ENCODE measurements around the gene TCERG1L.
"Not testable (repeated sequence)": the region's sequence is repeated elsewhere in the genome, so short reads cannot be mapped to it uniquely, and the experiment has no call there.

TCERG1L gene

DNA sequence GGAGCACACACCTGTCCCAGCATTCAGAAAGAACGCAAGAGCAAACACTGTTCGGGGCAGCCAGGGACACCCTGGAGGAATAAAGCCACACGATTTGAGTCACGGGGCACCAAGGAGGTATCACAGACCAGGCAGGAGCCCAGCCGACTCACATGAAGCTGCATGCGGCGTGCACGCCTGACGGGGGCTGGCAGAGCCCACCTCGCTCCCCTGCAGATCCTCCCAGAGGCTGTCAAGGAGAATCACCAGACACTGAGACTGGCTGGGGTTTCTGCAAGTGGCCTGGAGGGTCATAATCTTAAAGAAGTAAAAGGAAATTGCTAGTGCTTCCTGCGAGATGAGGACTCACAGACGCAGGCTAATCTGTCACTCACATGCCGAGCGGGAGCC, 61.6 kb downstream of the TCERG1L start:
- DNase-seq (ENCODE audit: low read depth, low spot score) = no peak

DNA sequence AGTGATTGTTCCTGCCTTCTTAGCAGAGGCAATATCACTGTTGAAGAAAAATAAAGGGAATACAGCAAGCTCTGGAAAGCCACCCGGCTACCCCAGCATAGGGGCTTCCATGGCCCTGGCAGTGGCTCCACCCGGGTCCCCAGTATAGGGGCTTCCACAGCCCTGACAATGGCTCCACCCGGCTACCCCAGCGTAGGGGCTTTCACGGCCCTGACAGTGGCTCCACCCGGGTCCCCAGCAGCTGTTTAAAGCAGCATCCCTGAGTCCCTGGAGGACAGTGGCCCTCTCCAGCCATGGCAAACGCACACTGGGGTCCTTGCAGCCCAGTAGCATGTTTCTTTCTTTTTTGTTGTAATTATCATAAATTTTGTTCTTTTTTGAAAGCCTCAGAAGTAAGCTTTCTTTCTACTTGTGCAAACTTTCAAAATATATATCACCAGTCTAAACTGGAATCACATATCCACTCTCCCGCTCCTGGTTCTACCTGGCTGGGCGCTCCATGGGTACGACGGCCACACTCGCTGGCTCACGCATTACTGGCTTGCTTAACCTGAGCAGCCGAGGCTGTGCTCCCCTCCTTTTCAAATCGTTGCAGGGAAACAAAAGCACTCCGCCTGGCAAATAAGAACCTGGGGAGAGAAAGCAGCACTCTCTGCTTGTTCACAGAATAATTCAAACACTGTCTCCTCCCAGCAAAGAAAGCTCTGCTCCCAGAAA, 62.1 kb downstream of the TCERG1L start:
- no peak for DNase-seq (ENCODE audit: low read depth, low spot score)

DNA sequence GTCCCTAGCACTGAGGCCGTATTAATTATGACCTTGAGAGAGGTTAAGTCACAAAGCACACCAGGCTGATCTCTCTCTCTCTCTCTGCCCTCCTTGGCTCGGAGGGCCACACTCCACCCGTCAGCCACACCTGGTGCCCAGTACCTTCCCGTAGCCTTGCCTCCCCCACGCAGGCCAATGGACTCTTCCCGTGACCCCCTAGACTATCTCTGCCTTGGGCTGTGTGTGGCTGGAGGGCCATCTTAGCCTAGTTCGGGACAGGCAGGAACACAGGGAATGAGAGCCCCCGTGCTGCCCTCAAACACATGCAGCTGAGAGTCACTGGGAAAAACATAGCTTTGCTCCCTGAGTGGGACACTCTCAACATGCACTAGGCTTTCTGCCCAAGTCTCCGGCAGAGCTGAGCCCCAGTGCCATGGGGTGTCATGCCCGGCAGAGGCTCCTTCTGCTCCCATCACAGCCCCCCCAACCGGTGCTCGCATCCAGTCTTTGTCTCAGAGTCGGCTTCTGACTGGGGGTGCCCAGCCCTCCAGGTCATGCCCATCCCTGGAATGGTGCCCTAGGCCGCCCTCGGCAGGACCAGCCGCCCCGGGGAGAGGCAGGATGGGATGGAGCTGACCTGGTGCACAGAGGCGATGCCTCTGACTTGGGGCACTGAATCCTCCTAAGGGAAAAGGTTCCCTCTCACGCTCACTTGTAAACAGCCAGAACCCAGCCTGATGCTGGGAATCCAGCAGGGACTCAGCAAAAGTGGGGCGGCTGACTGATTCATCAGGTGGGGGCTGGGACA, 63.0 kb downstream of the TCERG1L start:
- no peak for DNase-seq (ENCODE audit: low read depth, low spot score)

DNA sequence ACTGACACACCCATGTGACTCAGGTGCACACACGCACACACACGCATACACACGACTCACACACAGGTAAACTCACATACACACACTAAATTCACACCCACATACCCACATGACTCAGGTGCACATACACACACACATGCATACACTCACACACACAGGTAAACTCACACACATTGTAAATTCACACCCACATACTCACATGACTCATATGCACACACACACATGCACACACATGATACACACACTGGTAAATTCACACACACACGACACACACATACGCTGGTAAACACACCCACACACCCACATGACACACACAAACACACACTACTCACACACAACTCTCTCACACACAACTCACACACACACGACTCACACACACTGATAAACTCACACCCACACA, 63.6 kb downstream of the TCERG1L start:
- no peak for DNase-seq (ENCODE audit: low read depth, low spot score)

DNA sequence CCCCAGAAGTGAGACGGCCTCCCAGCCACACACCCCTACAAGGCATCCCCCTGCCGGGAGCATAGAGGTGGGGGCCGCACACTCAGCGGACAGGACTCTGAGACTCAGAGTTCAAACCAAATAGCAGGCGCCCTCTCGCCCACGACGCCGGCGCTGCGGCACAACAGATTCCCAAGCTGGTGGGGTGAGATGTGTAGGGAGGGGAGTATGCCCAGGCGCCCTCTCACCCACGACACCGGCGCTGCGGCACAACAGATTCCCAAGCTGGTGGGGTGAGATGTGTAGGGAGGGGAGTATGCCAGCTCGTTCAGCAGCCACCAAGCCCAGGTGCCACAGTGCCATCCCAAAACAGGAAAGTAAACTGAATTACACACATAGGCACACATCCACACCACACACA, 64.7 kb downstream of the TCERG1L start:
- DNase-seq (ENCODE audit: low read depth, low spot score) = no peak

DNA sequence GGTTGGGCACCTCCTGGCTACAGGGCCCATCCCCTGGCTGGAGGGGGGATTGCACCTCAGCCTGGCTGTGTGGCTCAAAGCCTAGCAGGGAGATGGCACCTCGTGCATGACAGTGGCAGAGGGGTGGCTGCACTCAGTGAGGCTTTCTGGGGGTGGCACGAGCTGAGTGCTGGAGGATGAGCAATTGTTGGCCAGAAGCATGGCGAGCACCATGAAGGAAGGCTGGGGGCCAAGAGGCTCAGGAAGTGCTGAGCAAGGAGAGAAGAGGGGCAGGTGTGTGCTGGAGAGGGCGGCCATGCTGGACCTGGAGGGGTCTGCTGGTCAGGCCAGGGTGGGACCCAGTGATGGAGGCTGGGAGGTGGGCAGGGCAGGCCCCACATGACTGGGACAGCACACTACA, 65.4 kb downstream of the TCERG1L start:
- DNase-seq (ENCODE audit: low read depth, low spot score) = no peak

DNA sequence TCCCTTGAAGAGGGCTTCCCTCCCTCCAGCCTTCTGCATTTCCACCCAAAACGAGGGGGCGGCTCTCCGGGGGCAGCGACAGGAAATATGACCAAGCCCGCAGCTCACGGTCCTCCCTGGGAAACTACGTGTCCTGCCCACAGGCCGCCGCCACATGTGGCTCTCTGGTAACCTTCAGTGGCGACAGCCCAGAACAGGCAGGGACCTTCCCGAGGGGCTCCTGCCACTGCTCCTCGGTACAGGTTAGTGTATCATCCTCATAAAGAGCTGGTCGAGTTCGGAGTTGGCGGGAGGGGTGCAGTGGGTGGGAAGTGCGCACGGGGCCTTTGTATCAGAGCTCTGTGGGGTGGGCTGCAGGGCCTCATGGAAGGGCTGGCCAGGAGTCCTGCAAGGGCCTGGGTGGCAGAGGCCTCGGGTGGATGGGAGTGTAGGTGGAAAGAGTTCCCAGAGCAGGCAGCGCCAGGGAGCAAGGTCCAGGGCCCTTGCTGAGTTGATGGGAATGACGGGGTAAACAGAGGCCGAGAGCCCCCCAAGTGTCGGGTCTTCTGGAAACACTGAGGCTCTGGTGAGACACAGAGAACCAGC, 66.0 kb downstream of the TCERG1L start:
- DNase-seq (ENCODE audit: low read depth, low spot score) = no peak

DNA sequence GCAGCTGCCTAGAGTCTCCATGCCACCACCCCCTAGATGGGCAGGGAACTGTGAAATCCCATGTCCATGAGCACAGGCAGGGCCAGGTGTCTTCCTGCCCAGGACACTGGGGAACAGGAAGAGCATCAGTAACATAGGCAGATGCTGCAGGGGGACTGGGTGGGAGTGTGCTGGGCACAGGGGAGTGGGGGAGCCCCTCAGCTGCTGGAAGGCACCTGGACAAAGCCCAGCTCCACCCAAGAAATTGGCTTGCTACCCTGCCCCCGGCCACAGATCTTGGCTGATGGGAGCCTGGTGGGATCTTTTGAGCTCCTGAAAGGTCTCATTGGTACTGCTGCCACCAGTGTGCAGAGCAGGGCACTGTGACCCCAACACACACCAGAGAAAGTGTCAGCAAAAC, 66.7 kb downstream of the TCERG1L start:
- DNase-seq (ENCODE audit: low read depth, low spot score) = no peak

DNA sequence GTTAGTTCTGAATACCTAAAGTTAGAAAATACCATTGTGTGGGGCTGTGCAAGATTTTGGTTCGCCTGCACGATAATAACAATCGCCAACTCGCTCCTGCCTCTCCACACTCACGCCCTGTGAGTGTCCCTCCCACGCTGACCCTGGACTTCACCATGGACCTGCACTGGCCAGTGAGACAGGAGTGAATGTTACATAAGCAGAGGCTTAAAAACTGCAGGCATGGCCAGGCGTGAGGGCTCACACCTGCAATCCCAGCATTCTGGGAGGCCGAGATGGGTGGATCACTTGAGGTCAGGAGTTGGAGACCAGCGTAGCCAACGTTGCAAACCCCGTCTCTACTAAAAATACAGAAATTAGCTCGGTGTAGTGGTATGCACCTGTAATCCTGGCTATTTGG, 68.4 kb downstream of the TCERG1L start:
- DNase-seq (ENCODE audit: low read depth, low spot score) = no peak

DNA sequence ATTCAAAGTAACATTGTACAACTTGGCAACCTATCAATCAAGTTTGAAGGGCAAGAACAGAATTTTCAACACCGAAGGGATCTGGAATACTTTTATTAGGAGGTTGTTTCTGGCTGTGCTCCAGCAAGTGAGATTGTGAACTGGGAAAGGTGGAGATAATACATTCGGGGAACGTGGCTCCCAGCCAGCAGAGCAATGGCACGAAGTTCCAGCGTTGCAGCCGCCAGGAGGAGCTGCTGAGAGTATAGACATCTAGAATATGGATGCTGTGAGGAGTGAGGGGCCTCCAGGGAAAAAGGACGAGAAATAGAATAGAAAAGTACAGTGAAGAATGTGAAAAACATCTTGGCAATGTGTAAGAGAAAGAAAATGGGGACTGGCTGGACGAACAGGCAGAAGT, 69.5 kb downstream of the TCERG1L start:
- no peak for DNase-seq (ENCODE audit: low read depth, low spot score)

DNA sequence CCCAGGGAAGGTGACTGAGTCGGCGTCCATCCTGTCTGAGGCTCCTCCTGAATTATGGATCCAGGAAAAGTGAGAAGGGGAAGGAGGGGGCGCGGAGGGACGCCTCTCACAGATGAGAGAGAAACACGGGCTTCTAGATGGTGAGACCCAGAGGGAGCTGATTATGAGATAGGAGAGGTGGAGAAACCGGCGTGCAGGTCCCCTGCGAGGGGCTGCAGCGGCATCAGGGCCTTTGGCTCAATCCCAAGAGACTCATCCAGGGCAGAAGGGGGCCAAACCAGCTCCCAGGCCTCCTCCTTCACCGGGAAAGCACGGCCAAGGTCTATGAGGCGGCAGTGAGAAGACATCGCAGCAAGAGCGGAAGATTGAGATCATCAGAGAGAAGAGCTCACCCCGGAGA, 70.8 kb downstream of the TCERG1L start:
- DNase-seq (ENCODE audit: low read depth, low spot score) = no peak

DNA sequence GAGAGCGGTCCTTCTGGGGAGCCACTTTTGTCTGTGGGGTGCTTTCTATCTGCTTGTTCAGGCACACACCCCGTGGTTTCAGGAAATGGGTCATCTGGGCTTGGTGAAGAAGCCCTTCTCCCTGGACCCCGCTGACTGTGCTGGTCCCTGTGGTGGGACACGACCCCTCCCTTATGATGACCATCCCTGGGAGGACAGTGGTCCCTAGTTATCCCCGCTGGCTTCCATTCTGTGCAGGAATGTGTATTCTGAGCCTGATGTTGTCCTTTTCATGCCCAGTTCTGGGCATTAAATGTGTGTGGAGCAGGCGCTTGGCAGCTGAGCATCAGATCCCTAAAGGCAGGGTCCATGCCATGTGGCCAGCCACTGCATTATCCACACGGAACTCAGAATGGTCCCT, 71.6 kb downstream of the TCERG1L start:
- no peak for DNase-seq (ENCODE audit: low read depth, low spot score)

DNA sequence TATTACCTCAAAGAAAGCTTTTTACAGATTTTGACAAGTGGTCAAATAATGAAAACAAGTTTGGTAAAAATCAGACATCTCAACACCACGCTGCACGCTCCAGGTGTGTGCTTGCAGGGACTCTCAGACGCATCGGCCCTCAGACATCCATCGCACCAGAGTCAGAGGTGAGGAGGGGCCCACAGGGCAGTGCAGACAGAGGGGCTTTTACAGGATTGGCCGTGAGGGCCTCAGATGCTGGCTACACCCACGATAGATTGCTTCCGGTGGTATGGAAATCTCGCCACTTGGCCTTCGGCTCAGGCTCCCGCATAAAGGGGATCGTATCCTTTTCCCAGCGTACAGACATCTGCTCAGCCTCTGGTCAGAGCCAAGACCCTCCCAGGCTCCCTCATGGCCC, 72.1 kb downstream of the TCERG1L start:
- no peak for DNase-seq (ENCODE audit: low read depth, low spot score)

DNA sequence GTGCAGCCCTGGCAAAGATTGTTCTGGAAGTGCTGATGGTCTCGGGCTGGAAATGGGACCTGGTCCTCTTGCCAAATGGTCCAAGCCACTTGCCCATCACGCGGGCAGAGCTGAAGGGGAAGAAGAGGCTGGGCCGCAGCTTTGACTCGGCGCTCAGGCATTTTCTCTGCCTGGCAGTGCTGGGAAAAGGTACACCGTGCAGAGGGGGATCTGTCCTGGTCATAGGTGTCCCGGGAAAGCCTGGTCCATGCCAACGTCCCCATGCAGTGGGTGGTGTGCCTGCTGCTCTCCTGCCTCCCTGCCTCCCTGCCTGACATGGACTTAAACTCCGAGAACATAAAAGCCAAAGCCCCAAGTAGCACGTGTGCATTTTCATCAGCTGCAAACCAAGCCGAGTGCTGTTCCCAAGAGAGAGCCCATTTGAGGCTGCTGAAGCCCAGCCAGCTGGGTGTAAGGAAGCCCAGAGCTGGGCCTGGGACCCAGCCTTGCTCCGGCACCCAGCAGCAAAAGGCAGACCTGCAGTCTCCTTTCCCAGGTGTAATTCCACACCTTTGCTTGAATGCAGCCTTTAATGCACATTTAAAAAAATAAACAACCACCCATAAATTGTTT, 72.7 kb downstream of the TCERG1L start:
- DNase-seq (ENCODE audit: low read depth, low spot score) = no peak

DNA sequence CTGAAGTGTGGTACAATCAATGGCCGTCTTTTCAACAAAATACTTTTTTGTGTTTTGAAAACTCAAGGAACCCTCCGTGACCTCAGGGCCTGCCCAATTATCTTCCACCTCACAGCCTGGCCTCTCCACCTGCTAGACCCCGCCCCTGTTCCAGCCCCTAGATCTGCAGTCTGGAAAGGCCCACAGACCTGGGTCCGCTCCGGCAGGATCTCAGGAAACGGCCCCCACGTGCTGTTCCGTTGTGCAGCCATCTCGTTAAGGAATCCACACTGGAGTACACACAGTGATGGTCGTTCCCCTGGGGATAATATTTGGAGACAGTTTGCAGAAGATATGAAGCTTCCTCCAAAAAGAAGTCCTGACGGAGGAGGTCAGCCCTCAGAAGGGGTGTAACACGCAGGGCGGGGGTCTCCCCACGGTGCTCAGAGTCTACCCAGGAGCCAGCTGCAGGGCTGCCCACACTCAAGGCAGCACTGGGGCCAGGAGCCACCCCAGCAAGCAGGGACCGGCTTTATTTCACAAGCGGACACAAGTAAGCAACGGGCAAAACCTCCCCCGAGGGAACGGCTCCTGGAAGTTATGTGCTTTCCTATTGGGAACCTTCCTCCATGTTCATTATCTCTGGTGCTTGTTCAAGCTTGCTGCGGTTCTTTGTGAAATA, 73.4 kb downstream of the TCERG1L start:
- no peak for DNase-seq (ENCODE audit: low read depth, low spot score)

DNA sequence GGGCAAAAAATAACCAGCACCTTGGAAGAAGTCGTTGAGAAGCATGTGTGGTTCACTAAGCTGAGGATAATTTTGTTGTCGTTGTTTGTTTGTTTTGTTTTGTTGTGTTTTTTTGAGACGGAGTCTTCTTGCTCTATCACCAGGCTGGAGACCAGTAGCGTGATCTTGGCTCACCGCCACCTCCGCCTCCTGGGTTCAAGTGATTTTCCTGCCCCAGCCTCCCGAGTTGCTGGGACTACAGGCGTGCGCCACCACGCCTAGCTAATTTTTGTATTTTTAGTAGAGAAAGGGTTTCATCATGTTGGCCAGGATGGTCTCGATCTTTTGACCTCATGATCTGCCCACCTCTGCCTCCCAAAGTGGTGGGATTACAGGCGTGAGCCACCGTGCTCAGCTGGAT, 76.9 kb downstream of the TCERG1L start:
- not testable (repeated sequence) for DNase-seq (ENCODE audit: low read depth, low spot score)

DNA sequence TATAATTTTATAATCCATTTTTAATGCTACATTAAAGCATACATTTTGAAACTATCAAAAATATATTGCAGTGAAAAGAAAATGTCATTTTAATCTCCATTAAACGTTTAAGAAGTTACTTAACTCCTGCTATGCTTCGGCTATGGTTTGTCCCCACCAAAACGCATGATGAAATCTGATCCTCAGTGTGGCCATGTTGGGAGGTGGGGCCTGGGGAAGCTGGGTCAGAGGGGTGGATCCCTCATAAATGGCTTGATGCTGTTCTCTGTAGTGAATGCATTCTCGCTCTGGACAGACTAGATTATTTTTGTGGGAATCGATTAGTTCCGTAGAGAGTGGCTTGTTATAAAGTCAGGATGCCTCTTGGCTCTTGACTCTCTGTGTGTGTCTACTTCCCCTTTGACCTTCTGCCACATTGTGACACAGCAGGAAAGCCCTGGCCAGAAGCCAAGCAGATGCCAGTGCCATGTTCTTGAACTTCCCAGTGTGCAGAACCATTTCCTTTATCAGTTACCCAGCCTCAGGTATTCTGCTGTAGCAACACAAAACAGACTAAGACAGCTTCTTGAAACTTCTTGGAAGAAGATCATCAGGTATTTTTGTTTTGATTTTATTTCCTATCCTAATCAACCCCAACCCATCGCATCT, 77.8 kb downstream of the TCERG1L start:
- no peak for DNase-seq (ENCODE audit: low read depth, low spot score)

DNA sequence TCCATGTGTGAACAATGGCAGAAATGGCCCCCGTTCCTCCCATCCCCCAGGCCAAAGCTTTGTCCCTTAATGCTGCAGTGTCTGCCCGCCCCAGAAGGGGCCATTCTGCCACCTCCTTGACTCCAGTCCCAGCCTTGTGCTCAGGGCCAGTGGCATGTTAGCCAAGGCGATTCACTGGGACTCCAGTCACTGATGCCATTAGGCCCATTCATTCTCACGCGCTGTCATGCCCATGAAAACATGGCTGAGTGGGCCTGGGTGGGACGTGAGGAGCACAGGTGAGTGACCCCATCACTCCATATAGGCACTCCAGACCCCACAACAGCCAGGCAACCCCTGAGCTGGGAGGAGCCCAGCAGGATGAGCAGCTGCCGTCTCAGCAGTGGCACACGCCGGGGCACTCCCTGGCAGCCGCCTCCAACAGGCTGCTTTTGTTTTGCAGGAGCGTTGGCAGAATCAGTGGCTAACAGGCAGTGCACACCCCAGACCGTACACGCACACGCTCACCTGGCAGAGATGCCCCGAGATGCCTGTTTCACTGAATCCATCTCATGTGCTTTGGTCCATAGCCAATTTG, 79.5 kb downstream of the TCERG1L start:
- DNase-seq (ENCODE audit: low read depth, low spot score) = no peak

DNA sequence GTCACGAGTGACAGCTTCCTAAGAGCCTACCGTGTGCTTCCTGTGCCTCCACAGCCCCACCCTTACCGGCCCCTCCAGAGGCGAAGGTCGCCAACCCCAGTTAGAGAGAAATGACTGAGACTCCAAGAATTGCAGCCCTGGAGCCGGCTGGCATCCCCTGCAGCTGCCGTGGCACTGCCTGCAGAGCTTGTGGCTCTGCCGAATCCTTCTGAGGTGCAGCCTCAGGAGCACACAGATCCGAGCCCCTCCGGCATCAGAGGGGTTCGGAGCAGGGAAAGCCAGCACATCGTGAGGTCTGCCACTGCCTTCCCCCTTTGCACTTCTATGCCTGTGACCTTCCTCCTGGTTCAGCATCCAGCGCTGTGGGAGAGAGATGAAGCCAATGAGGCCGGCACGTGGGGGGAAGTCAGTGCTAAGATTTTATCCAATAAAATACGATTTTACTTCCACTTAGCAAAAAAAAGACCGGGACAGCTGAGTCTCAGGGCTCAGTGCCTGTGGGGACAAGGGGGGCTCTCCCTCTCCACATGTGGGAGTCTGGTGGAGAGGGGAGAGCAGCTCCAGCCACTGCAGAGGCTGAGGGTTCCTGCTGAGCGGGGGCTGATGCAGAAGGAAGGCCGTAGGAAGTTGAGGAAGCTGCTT, 80.1 kb downstream of the TCERG1L start:
- DNase-seq (ENCODE audit: low read depth, low spot score) = no peak

DNA sequence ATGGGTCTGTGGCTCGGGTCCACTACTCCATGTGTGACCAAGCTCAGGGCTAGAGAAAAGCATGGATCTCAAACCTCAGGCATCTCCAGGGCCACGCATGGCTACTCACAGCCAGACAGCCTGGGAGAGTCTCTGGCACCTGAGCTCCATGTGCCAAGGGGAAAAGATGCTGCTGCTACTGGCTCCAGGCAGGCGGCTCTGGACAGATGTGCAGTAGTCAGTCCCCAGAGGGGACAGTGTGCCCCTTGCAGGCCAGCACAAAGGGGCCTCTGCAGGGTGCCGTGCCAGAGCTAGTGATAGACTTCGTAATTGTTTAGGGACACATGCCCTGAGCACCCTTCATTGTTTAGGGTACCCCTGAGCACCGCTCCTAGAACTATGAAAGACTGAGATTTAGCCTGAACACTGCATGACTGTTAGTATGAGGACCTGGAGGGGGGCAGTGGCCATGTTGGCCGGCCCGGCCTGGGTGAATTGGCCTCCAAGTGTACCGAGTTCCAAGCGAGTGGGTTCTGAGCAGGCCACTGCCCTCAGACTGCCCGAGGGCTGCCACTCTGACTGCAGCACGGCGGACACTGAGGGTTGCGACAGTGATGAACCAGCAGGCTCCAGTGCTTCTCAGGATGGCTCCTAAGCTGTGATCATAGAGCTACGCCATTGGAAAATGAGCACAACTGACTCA, 80.7 kb downstream of the TCERG1L start:
- DNase-seq (ENCODE audit: low read depth, low spot score) = no peak

Data from iPS DF 19.7 (cell line).